ENCODE measurements around the gene FZD8. TPM values are rescaled to one million over a fixed set of nuclear protein-coding genes. Genes with fewer than 3 reads are reported as not detected.
"Not testable (repeated sequence)": the region's sequence is repeated elsewhere in the genome, so short reads cannot be mapped to it uniquely, and the experiment has no call there.

FZD8 gene, protein sequence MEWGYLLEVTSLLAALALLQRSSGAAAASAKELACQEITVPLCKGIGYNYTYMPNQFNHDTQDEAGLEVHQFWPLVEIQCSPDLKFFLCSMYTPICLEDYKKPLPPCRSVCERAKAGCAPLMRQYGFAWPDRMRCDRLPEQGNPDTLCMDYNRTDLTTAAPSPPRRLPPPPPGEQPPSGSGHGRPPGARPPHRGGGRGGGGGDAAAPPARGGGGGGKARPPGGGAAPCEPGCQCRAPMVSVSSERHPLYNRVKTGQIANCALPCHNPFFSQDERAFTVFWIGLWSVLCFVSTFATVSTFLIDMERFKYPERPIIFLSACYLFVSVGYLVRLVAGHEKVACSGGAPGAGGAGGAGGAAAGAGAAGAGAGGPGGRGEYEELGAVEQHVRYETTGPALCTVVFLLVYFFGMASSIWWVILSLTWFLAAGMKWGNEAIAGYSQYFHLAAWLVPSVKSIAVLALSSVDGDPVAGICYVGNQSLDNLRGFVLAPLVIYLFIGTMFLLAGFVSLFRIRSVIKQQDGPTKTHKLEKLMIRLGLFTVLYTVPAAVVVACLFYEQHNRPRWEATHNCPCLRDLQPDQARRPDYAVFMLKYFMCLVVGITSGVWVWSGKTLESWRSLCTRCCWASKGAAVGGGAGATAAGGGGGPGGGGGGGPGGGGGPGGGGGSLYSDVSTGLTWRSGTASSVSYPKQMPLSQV
- total RNA-seq, result 29.1 and 42.3 TPM in 2 replicates

DNA sequence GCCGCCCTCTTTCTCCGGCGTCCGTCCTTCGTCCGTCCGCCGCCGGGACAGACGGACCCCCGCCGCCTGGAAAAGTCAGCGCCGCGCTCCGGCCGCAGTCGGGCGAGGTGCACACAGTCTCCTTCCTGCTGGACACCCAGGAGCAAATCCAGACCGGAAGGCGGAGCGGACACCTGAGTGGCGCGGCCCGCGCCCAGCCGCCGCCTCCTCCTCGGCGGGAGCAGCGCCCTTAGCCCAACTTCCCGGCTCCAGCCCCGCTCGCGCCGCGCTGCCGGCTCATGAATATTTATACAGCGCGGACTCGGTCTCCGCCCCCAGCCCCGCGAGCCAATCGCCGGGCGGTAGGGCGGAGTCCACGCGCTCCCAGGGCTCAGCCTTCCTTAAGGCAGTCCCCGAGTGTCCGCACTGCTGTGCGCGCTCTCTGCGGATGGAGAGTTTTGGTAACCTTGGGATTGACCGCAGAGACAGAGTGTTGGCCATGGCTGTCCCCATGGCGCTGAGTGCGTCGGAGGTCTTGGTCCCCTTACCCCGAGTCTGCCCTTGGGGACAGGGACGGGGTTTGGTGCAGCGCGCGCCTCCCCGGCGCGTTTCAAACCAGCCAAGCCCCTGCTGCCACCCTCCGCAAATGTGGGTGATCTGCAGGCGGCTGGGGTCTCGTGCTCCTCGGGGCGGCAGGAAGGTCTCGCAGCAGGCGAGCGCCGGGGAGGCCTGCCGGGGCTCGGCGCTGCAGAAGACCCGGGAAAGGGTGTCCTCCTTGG, at the start of gene FZD8:
FZD8 (minus strand) TSS at position 262 of the 758 bp plus-strand sequence. CDS start 867 bp downstream, outside the sequence.
- no peak for DNase-seq (ENCODE audit: extremely low read depth, low read depth, low spot score)

DNA sequence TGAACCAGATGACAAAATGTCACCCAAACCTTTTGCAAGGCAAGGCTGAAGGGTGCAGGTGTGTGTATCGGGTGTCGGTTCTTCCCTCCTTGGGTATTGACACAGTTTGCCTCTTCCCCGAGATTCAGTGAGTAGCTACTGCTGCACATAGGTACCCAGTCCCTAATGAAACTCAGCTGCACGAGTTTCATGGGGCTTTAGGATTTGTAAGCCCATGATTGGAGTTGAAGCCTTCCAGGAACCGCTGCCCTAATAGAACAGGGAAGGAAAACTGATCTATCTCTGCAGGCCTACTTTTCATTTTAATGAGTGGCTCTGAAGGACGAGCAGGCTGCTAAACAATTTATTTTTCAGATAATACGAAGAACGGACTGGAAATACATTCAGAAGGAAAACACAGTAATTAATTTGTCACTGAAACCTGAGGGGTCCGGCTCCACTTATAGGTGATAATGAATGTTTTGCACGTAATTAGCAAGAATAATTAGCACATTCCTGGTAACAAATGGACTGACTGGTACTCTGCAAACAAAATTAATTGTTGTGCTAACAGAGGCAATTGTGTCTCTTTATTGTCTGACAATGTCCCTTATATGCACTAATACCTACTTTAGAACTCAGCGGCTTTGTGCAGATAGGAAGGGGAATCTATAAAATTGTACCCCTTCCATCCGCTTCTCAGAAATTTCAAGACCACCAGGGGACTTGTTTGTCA, 49.6 kb upstream of the FZD8 start:
- no peak for DNase-seq (ENCODE audit: extremely low read depth, low read depth, low spot score)

DNA sequence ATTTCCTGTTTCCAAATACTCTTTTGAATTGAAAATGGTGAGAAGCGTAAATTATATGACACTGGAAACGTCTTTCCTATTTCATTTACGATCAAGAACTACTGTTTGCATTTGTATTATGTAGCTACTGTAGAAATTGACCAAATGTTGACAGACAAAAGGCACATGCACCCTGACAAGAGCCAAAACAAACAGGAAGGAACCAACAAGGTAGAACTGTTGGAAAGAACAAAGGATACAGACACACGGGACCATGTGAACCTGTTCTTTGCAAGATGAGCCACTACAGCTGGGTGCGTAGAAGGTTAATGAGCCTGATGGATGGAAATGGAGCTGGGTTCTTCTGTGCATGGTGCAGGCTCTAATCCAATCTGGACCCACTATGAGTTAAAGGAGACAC, 48.4 kb upstream of the FZD8 start:
- no peak for DNase-seq (ENCODE audit: extremely low read depth, low read depth, low spot score)

DNA sequence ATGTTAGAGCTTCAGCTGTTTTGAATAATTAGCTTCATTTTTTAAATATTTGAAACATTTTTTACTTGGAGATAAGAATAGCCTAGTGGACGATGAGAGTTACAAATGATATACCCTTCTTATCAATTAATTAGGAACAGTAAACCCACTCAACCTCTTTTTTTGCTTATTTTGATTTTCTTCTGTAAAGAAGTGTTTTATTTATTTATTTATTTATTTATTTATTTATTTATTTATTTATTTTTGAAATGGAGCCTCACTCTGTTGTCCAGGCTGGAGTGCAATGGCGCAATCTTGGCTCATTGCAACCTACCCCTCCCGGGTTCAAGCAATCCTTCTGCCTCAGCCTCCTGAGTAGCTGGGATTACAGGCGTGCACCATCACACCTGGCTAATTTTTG, 43.8 kb upstream of the FZD8 start:
- DNase-seq (ENCODE audit: extremely low read depth, low read depth, low spot score), result not testable (repeated sequence)

DNA sequence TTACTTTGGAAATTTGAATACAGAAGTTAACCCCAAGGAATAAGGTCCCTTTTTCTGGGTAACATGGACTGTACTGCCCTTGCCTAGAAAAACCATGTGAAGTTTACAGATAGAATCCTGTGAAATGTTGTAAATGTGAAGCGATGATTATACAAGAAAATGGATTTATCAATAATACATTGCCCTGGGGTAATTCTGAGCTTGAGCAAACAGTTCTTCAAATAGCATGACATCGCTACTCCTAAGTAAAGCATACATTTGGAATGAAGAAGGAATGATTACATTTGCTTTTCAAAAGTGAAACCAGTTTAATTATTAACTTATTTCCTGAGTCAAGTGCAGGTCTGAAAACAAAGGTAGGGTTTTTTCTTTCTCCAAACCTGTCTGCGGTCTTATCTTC, 43.3 kb upstream of the FZD8 start:
- DNase-seq (ENCODE audit: extremely low read depth, low read depth, low spot score), result no peak

DNA sequence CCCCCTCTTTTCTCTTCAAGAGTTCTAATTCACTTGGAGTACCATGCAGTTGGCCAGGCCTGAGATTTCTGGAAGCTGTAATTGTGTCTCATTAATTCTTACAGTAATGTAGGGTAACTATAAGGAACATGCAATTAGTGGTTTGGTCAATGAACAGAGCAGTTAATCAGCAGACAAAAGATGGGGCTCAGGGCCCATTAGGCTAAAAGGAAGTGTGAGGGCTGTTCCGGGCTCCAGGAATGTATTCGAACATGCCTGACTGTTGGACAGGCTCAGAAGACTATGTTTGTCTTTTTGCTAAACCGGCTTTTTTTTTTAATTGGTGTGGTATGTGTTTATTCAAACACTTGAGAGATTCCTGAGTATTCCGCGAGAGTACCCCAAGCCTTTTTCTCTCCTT, 42.5 kb upstream of the FZD8 start:
- DNase-seq (ENCODE audit: extremely low read depth, low read depth, low spot score), result no peak

DNA sequence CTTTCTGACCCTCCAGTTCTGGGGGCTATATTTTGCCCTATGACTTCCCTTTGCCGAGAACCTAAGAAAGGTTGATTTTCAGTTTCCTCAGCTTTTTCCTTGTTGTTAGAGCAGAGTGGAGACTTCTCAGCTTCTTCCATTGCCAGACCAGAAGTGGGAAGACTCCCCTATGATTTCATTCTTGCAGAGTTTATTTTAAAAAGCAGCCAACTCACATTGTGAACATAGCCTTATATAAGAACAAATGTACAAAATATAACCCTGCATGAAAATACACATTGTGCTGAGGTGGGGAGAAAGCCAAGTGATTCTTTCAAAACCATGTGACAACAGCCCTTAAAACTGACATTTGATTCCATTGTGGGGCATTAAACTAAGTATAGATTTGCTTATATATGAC, 33.8 kb upstream of the FZD8 start:
- no peak for DNase-seq (ENCODE audit: extremely low read depth, low read depth, low spot score)

DNA sequence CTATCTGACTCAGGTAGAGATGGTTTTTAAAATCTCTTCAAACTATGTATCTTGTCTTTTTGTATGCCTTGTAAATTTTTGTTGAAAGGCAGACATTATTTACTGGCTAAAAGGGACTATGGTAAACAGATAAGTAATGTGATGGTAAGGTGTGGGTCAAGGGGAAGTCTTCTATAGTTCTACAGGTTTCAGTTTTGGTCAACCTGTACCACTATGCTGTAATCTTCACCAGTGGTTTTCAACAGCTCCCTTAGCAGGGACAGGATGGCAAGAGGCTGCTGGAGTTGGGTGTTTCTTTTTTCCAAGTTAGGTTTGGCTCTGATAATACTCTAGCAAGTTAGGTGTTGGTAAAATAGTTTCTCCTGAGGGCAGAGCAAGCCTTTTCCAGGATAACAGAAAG, 32.7 kb upstream of the FZD8 start:
- DNase-seq (ENCODE audit: extremely low read depth, low read depth, low spot score), result no peak

DNA sequence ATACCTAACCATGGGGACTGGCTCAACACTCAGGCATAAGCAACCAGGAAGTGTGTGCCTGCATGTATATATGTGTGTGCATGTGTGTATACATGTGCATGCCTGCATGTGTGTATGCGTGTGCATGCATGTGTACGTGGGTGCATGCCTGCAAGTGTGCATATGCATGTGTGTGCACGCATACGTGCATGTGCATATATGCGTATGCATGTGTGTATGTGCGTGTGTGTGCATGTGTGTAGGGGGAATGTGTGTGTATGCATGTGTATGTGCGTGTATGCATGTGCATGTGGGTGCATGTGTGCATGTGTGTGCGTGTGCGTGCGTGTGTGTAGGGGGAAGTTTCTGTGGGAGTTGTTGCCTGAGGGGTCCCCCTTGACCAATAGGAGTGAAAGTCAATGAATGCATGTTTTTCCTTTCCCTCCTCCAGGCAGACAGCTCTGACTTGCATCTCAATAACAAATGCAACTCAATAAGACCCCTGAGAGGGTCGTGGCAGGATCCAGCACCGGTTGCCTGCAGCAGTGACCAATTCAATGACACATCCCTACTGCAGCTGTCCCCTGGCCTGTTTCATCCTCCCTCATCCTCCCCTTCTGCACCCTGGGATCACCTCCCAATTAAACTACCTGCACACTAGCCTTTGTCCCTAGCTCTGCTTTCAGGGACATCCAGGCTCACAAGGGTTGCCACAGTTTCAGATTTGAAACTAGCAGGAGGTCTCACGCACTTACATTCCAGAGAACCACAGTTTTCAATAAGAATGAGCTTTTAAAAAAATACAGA, 27.0 kb upstream of the FZD8 start:
- no peak for DNase-seq (ENCODE audit: extremely low read depth, low read depth, low spot score)

DNA sequence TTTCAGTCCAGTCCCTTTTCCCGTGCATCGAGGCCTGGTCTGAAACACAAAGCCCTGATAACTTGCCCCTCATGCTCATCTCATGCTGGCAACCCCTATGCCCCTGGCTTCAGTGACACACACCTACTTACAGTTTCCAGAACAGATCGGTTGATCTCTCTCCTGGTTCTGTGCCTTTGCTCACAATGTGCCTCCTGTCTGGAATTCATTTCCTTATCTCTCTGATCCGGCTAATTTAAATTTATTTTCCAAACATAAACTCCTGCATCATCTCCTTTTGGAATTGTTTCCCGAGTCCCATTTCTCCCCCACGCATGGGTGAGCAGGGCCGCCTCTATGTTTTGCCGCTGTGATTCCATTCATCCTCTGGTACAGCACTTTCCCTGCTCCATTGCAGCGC, 25.9 kb upstream of the FZD8 start:
- DNase-seq (ENCODE audit: extremely low read depth, low read depth, low spot score), result no peak

DNA sequence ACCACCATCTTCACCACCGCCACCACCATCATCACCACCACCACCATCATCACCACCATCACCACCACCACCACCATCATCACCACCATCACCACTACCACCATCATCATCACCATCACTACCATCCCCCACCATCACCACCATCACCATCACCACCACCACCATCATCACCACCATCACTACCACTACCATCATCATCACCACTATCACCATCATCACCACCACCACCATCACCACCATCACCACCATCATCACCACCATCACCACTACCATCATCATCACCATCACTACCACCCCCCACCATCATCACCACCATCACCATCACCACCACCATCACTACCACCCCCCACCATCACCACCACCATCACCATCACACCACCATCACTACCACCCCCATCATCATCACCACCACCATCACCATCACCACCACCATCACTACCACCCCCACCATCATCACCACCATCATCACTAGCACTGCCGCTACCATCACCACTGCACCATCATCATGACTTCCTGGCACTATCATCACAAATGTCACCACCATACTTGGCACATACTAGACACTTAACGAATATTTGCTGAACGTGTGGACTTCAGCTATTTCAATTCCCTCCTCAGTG, 25.3 kb upstream of the FZD8 start:
- DNase-seq (ENCODE audit: extremely low read depth, low read depth, low spot score), result no peak

DNA sequence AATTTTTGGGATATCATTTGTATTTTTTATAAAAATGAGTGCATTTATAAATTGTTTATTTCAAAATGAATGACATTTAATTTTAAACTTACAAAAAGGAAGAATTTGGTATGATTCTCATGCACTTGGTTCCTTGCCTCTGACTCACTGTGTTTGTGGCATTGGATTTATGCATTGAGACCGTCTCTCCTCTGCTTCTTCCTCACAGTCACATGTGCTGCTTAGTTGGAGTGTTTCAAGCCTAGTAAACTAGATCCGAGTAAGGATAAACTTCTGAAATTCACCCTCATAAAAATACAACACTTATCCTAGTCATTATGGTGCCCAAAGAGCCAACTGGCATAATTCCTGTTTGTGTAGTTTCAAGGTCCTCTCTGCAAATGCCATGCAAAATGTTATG, 19.1 kb upstream of the FZD8 start:
- DNase-seq (ENCODE audit: extremely low read depth, low read depth, low spot score), result no peak

DNA sequence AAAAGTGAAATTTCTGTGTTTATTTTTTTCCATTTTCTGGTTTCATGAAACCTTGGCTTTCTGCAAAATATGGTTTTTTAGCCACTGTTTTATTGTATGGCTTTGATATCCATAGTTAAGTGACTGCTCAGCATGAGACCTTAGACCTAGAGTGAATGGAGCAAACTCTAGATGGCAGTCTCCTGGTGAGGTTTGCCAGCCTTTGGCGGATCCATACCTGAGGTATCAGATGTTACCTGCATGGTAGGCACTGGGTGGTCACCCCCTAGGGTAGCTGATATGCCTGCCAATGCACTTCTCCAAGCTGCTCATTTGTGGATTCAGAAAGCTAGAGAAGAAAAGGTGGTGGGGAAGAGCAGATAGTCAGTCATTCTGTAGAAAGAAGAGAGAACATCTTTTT, 17.4 kb upstream of the FZD8 start:
- no peak for DNase-seq (ENCODE audit: extremely low read depth, low read depth, low spot score)

DNA sequence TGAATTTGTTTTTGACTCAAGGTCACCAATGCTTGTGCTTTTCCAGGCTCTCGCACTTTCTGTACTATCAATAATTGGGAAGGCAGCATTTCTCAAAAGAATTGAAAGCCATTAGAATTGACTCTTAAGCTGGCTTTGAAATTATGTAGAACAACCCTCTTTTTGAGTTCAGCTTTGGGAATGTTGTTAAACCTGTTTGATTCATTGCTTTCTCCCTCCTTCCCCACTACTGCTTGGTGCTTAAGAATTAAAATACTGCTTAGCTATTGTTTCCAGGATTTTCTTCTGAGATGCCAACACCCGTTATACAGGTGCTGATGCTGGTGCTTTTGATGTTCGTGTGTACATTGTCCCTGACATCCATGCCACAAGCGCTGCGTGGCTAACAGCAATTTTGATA, 15.5 kb upstream of the FZD8 start:
- DNase-seq (ENCODE audit: extremely low read depth, low read depth, low spot score), result no peak

DNA sequence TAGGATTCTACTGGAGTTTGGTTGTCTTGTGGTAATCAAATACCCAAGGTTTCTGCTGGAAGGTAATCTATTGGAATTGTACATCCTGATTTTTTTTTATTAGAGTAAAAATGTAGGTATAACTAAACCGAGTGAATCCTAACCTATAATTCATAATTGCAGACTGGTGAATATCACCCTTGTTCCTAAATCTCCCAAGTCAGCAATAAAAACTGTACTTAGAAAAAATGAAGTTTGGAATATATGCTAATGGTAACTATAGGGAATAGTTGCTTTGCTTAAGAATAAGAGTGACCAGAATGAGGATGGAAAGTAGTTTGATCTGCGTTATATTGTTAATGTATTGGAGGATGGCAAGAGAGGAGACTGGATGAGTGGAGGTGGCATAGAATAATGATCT, 10.7 kb upstream of the FZD8 start:
- no peak for DNase-seq (ENCODE audit: extremely low read depth, low read depth, low spot score)

DNA sequence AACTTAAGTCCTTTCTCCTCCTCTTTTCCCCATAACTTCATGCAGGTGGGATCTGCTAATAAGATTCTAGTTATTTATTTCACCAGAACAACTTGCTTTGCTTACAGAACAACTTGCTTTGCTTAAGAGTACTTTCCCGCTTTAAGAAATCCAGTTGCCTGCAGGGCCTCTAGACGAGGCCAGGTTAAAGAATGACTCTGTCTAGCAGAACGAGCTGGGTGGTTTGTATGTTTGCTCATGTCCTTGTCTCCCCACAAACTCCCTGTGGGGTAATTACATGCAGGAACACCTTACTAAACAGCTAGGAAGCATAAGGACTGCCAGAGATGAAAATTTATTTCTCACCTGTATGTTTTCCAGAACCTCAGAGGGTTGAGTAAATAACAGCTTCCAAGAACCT, 8.8 kb upstream of the FZD8 start:
- DNase-seq (ENCODE audit: extremely low read depth, low read depth, low spot score), result no peak

DNA sequence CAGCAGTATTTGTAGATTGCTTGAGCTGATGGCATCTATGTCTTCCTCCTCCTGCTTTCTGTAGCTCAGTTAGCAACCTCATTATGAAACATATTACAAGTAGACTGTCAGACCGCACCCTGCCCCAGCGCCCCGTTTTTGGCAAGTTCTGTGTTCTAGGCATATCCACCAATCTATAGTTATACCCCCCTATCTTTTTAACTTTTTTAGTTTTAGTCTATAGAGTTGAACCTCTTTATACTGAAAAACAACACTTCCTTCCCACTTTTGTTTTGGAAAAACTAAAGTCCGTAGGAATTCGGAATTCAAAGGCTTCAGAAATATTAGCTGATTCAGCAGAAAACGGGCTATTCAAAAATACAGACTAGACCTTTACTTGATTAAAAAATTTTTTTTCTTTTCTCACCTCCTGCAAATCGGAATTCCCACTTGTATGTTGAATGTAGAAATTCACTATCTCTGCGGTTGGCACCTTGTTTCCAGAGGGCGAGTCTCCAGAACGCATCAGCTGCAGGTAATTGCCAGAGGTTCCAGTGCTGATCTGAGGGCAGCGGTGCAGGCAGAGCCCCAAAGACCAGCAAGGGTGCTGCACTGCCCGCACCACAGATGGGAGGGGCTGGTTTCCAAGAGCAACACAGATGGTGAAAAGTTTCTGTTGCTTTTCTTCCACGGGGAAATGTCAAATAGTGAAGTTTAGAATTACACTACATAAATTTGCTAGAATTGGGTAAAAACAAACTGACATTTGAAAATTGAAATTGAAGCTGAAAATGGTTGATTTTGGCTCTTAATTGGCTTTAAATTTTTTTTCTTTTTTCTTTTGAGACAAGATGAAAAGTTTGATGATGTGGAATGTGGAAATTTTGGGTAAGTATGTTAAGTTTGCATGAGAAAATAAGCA, 2.2 kb upstream of the FZD8 start:
- DNase-seq (ENCODE audit: extremely low read depth, low read depth, low spot score), result no peak

DNA sequence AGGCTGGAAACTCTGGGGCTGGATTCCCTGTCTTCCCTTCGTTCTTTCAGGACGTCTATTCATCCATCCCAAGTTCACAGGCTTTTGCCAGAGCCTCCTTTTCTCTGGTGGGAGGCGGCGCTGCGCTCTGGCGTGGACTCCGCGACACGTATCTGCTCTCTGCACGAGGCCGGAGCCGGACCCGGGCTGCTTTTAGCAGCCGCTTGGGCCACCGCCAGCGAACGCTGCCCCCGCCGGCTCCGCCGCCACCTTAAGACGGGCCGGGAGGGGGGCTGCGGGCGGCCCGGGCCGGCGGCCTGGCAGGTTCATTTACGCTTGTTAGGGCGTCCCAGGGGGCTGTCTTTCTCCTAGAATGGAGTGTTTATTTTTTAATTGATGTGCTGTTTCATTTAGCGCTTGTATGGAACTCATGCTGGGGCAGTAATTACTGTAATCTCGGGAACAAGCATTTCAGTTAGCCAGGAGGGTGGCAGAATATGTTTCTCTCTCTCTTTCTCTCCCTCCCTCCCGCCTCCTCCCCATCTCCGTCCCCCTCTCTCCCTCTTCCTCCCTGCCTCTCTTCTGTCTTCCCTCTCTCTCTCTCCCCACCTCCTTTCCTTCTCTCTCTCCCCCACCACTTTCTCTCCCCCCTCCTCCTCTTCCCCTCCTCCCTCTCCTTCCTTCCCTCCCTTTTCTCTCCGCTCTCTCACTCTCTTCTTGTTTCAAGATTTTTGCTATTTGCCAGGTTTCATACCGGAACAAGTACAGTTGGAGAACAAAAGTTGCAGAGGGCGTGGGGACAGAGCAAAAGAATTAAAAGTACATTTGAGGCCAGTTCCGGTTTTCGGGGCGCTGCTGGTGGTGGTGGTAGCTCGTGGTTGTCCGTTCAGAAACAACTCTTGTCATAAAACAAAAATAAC, 1.3 kb upstream of the FZD8 start:
- DNase-seq (ENCODE audit: extremely low read depth, low read depth, low spot score), result no peak

All from glomerular endothelial cell (primary cell).